Gastrocnemius medialis (tissue), 4 donors: ENCODE results near the gene SIPA1. TPM values are rescaled to one million over a fixed set of nuclear protein-coding genes. Genes with fewer than 3 reads are reported as not detected.

ENCODE experiments used
- ATAC-seq, 2 donors: fragments of 150-250 bp; one replicate each; pipeline ENCODE4 v1.9.1; 2016
- DNase-seq, 2 donors: peaks; one replicate each; pipeline ENCODE4 v3.0.0-alpha.2; 2019
- H3K27ac ChIP-seq, 4 donors: fragments of 200-600 bp; sonication (generic); 1 replicate in 1 of 4; 2 replicates in 3 of 4; pipeline ENCODE4 v1.5.1; 2016 to 2018; ENCODE audit warnings: mild to moderate bottlenecking in 2 of 4, moderate library complexity in 1 of 4
- H3K27me3 ChIP-seq, 3 donors: fragments of 200-600 bp; sonication (generic) in 2 of 3; 1 replicate in 1 of 3; 2 replicates in 2 of 3; pipeline versions ENCODE4 v1.5.1 to v1.6.0; 2016 to 2019; ENCODE audit warnings: mild to moderate bottlenecking in 1 of 3, moderate library complexity in 1 of 3
- H3K36me3 ChIP-seq, 2 donors: fragments of 200-600 bp; sonication (generic) in 1 of 2; one replicate each; pipeline ENCODE4 v1.5.1; 2017 to 2018
- H3K4me1 ChIP-seq, 2 donors: fragments of 200-600 bp; sonication (generic) in 1 of 2; one replicate each; pipeline ENCODE4 v1.5.1; 2016 to 2017; ENCODE audit warnings: mild to moderate bottlenecking in 2 of 2
- H3K4me3 ChIP-seq, 4 donors: fragments of 200-600 bp; sonication (generic) in 3 of 4; 1 replicate in 1 of 4; 2 replicates in 3 of 4; pipeline ENCODE4 v1.5.1; 2016 to 2019; ENCODE audit warnings: mild to moderate bottlenecking in 2 of 4
- H3K9me3 ChIP-seq, 3 donors: fragments of 200-600 bp; sonication (generic) in 2 of 3; 1 replicate in 1 of 3; 2 replicates in 2 of 3; pipeline ENCODE4 v1.5.1; 2016 to 2019
- POLR2A ChIP-seq, 2 donors: fragments of 450-650 bp; IDR thresholded peaks; one replicate each; pipeline ENCODE4 v1.6.1; 2017; ENCODE audit warnings: antibody characterized with exemption in 2 of 2, mild to moderate bottlenecking in 2 of 2, moderate library complexity in 2 of 2
- in situ Hi-C, 4 donors: fragments of 200-750 bp; cut with MboI; loops; one replicate each; pipeline versions ENCODE4 v1.15.0 to v1.8.0; 2017; ENCODE audit warnings: low sequenced_read_pairs in 4 of 4
- intact Hi-C: fragments of 100-400 bp; cut with DNase I; formaldehyde crosslinking; loops from one replicate; pipeline ENCODE4 v1.15.1; 2023; ENCODE audit warnings: low total_unique reads
- total RNA-seq, 4 donors: library from RNA; depleted of rRNA; stranded (reverse); fragments of >200 nt; gene quantifications; one replicate each; pipeline versions ENCODE4 v1.1.0 to v1.2.3, GENCODE V29; 2016
- TF ChIP-seq, protein P1 (sequence below), 5 experiments: fragments of 450-650 bp in 3 of 5; fragments of 200-600 bp in 2 of 5; sonication (generic) in 2 of 5; IDR thresholded peaks in 4 of 5; conservative IDR thresholded peaks in 1 of 5; 1 replicate in 4 of 5; 2 replicates in 1 of 5; pipeline ENCODE4 v1.5.1; 2016 to 2019; ENCODE audit warnings: antibody characterized with exemption in 5 of 5, mild to moderate bottlenecking in 3 of 5, moderate library complexity in 3 of 5

The SIPA1 gene
- total RNA-seq, 4 donors from 2014 or later = 6.7 to 10.9 (median 10.0) TPM

DNA sequence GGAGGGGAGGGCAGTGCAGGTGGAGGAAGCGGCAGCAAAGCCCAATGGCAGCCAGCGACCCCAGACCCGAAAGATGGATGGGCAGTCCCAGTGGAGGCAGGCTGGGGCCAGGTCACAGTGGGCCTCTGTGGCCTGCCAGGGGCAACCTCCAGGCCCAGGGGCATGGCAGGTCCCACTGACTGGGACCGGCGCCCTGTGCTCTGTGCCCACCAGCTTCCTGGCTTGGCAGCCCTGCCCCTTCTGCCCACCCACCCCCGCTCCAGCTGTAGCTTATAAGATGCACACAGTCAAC lies 38.0 kb upstream of the SIPA1 start:
- ATAC-seq (no peak), DNase-seq (no peak)
- intact Hi-C loops (no loop called here), in situ Hi-C loops (no loop called here)
- H3K9me3 ChIP-seq = no peaks in the 10 kb centered on the region
- no peaks in the 10 kb centered on the region for H3K27me3 ChIP-seq
- no peak overlapping the region for H3K27ac ChIP-seq
- H3K36me3 ChIP-seq = peaks cover 0 to 41% of the 10 kb centered on the region in 2 donors
- TF ChIP-seq, protein P1, sequence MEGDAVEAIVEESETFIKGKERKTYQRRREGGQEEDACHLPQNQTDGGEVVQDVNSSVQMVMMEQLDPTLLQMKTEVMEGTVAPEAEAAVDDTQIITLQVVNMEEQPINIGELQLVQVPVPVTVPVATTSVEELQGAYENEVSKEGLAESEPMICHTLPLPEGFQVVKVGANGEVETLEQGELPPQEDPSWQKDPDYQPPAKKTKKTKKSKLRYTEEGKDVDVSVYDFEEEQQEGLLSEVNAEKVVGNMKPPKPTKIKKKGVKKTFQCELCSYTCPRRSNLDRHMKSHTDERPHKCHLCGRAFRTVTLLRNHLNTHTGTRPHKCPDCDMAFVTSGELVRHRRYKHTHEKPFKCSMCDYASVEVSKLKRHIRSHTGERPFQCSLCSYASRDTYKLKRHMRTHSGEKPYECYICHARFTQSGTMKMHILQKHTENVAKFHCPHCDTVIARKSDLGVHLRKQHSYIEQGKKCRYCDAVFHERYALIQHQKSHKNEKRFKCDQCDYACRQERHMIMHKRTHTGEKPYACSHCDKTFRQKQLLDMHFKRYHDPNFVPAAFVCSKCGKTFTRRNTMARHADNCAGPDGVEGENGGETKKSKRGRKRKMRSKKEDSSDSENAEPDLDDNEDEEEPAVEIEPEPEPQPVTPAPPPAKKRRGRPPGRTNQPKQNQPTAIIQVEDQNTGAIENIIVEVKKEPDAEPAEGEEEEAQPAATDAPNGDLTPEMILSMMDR (IDR thresholded peaks at IDR 0.05 in 4 of 5, conservative IDR thresholded peaks at IDR 0.05 in 1 of 5) = no peak
- TF ChIP-seq POLR2A (IDR thresholded peaks at IDR 0.05) = no peak
- H3K4me3 ChIP-seq = no peak overlapping the region
- peaks cover 0 to 6% of the 10 kb centered on the region in 2 donors for H3K4me1 ChIP-seq

DNA sequence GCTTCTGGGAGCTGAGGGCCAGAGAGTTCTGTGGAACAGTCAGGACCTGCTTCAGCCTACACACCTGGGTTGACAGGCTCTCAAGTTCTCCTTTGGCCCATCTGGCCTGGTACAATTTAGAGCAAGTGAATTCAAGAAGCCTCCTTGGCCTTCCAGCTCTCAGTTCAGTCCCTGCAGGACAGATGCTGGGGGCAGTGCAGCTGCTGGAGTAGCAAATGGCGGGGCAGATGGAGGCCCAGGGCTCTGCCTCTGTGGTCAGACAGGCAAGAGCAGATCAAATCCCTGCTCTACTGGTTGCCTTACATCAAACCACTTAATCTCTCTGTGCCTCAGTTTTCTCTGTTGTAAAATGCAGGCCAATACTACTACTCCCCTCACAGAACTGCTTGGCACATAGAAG lies 33.6 kb upstream of the SIPA1 start:
- no peaks in the 10 kb centered on the region for H3K9me3 ChIP-seq
- TF ChIP-seq POLR2A (IDR thresholded peaks at IDR 0.05) = no peak
- TF ChIP-seq, protein P1 (IDR thresholded peaks at IDR 0.05 in 4 of 5, conservative IDR thresholded peaks at IDR 0.05 in 1 of 5) = no peak
- H3K36me3 ChIP-seq = peaks cover 0 to 34% of the 10 kb centered on the region in 2 donors
- in situ Hi-C loops = no loop called here
- intact Hi-C loops = no loop called here
- H3K4me1 ChIP-seq = peaks cover 12 to 18% of the 10 kb centered on the region in 2 donors
- ATAC-seq (no peak), DNase-seq (no peak)
- H3K4me3 ChIP-seq = no peak overlapping the region
- H3K27me3 ChIP-seq = no peaks in the 10 kb centered on the region
- no peak overlapping the region for H3K27ac ChIP-seq

DNA sequence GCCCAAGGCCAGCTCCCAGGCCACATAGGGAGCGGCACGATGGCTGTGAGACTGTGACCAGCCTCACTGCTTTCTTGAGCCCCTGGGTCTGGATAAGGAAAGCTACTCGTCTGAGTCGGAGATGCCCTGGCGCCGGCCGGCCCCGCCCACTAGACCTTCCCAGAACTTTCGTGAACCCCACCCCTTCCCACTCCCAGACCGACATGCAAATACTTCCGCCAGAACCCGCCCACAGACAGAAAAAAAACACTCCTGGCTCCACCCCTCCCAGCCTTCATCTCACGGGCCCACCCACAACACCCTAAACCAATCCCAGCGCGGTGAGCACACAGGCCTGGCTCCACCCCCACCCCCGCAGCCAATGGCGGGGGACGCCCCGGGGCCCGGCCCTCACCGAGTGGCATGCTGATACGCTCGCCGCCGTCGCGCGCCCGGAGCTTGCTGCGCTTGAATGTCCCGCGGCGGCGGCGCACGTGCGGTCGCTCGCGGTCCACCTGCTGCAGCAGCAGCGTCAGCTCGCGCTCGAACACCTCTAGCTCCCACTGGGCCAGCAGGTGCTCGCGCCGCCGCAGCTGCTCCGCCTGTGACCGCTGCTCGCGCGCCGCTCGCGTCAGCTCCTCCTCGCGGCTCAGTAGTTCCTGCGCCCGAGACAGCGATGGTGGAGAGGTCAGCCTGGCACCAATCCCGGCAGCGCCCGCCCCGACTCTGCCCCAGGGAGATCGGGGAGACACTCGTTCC lies 30.9 kb upstream of the SIPA1 start:
- ATAC-seq = peak; percentile 91 to 95

DNA sequence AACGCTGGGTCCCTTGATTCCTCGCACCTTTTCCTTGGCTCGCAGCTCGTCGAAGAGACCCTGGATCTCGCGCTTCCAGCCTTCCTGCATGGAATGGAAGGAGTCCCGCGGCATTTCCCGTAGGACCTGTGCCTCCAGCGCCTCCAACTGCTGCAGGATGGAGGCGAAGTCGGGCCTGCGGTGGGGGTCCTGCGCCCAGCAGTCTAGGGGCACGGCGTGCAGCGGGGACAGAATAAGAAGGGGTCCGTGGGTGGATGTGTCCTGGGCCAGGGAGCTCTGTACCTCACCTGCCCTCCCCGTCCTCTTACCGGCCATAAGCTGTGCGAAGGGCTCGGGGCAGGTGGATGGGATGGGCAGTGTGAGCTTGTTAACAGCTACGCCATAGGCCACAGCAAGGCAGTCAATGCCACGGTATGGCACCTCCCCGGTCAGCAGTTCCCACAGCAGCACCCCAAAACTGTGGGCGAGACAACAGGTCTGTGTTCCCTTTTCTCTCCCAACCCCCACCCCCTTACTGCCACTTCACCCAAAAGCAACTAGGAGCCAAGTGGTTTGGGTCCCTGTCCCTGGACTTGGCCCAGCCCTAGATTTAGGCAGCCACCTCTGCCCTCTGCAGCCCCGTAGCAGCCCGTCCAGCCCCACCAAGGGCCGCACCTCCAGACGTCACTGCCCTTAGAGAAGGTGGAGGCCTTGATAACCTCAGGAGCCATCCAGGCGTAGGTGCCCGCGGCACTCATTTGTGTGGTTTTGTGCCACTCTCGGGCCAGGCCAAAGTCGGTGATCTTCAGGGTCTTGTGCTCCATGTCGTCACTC lies 30.1 kb upstream of the SIPA1 start:
- H3K27ac ChIP-seq = peak overlapping the region; percentile 79 to 92 (median 82)
- peaks cover 36 to 47% of the 10 kb centered on the region in 2 donors for H3K4me1 ChIP-seq
- peaks cover 0 to 30% of the 10 kb centered on the region in 2 donors for H3K36me3 ChIP-seq
- TF ChIP-seq, protein P1 (IDR thresholded peaks at IDR 0.05 in 4 of 5, conservative IDR thresholded peaks at IDR 0.05 in 1 of 5) = no peak
- no peak for TF ChIP-seq POLR2A (IDR thresholded peaks at IDR 0.05)
- DNase-seq (no peak), ATAC-seq (no peak)
- H3K4me3 ChIP-seq = peak overlapping the region; percentile 45 to 70 (median 48)
- in situ Hi-C loops (no loop called here), intact Hi-C loops (no loop called here)
- no peaks in the 10 kb centered on the region for H3K9me3 ChIP-seq
- H3K27me3 ChIP-seq = no peaks in the 10 kb centered on the region

More for the DNA sequence above, 30.9 kb upstream of the SIPA1 start:
- DNase-seq = peak; percentile 93 to 96
- Histone ChIP-seq H3K36me3 (peaks cover 0 to 30% of the 10 kb centered on the region in 2 donors), H3K27me3 (no peaks in the 10 kb centered on the region), H3K4me1 (peaks cover 28 to 40% of the 10 kb centered on the region in 2 donors), H3K27ac (peak overlapping the region; percentile 79 to 92 (median 82)), H3K4me3 (peak overlapping the region; percentile 45 to 70 (median 48)), H3K9me3 (no peaks in the 10 kb centered on the region)
- TF ChIP-seq, protein P1 (IDR thresholded peaks at IDR 0.05 in 4 of 5, conservative IDR thresholded peaks at IDR 0.05 in 1 of 5) = no peak
- TF ChIP-seq POLR2A (IDR thresholded peaks at IDR 0.05) = no peak
- intact Hi-C loops (no loop called here), in situ Hi-C loops (no loop called here)
